Activated CD4-positive, CD25-positive, alpha-beta regulatory T cell (primary cell): Measurements from ENCODE around the gene RNF166.
A peak's percentile ranks its signal among the peaks of the same experiment; 100 is the strongest.
"Not testable (repeated sequence)": the region's sequence is repeated elsewhere in the genome, so short reads cannot be mapped to it uniquely, and the experiment has no call there.

Experiments
- DNase-seq, 4 experiments: peaks; one replicate each; lab custom pipeline; 2025; lab: John Stamatoyannopoulos, UW

RNF166 gene

DNA sequence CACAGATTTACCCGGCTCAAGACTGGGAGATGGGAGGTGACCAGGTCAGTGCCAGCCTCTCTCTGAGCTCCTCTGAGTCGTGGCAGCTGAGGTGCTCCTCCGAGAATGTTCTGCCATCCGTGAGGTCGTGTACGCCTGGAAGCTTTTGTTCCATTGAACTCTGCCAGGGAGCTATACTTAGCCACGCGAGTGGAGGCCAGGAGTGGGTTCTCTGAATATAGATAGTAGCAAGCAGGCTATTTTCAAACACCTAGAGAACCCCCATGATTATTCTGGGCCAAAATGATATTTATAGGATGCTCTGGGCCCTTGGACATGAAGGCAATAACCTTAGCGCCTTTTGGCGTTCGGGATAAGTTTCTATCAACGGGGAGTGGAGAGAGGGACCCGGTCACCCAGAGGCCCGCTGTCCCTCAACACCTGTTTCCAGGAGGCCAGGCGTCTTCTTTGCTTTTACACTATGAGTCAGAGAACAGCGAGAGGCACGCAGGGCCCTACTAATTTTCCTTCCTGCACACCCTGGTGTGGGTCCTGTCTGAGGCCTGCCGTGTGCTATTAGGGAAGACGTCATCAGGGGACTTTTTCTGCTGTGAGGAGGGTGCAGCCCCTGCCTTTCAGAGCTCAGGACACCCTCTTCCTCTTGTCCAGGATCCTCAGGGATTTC lies 32.4 kb downstream of the RNF166 start:
- no peak for DNase-seq

DNA sequence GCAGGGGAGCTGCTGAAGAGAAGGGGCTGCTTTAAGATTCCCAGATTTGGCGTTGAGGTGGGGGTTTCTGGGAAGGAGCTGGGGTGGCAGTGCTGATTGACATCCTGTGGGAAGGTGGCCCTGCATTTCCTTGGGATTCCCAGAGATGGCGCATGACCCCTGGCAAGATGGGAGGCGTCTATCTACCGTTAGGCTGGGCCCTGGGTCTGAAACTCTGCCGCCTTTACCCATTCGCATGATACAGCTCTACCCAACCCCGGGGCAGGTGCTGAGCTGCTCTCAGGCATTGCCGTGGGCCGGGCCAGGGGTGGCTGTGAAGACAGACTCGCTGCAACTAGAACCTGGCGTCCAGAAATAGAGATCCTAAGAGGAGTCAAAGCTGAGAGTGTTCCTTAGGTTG lies 33.4 kb downstream of the RNF166 start:
- DNase-seq, result no peak

DNA sequence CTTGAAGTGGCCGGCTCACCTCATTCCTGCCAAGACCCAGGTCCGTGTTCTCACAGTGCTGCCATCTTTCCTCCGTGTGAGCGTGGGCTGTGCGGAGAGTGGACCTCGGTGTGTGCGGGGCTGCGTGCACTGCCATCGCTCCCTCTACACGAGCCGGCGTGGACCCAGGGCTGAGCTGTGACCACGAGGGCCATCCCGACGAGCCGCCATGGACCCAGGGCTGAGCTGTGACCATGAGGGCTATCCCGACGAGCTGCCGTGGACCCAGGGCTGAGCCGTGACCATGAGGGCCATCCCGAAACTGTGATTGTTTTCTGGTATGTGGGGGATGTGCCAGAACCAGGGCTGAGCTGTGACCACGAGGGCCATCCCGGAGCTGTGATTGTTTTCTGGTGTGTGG lies 34.4 kb downstream of the RNF166 start:
- no peak for DNase-seq

DNA sequence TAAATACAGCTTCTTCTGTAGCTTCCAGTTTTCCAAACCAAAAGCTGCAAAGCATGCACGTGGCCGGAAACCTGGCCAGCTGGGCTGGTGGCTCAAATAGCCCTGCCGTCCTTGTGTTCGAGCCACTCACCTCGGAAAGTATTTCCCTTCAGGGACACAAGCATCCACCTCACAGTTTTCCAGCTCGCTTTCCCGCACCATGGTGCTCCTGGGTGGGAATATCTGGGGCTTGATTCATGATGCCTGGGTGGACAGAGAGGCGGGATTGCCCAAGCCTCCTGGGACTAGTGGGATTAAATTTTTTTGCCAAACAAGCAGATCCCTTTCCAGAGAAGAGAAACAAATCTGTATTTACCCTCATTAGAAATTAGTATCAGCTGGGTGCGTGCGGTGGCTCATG lies 36.2 kb downstream of the RNF166 start:
- no peak for DNase-seq

GRCh38 chr16:88669493-88669892 lies 36.7 kb downstream of the RNF166 start:
- DNase-seq, result not testable (repeated sequence)

DNA sequence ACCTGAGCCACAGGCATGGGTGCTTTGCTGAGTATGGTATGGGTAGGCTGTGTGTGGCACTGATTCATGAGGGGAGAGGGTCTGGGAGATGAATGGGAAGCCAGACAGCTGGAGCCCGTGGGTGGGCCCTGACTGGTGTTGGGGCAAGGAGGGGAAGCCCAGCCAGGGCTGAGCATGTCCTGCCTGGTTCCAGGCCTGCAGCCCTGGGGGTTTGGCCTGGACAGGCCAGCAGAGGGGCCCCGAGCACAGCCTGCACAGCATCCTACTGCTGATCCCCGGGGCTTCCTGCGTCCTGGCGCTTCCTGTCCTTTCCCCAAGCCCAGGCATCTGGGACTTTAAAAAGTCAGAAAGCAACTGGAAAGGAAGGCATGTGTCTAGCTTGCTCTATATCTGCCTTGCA lies 38.7 kb downstream of the RNF166 start:
- DNase-seq, result no peak

DNA sequence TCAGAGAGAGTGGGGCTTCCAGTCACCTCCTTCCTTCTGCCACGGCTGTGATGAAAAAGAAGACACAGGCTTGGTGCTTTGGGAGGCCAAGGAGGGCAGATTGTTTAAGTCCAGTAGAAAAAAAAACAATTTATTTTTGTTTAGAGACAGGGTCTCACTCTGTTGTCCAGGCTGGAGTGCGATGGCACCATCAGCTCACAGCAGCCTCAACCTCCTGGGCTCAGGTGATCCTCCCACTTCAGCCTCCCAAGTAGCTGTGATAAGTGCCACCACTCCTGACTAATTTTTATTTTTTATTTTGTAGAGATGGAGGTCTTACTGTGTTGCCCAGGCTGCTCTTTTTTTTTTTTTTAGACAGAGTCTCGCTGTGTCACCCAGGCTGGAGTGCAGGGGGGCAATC lies 40.6 kb downstream of the RNF166 start:
- no peak for DNase-seq

- no peak for DNase-seq
Observed at GRCh38 chr16:88665148-88665547, 41.1 kb downstream of the RNF166 start.

- DNase-seq, result peak; percentile 87 to 94 (median 91)
Observed at GRCh38 chr16:88662843-88663606, 43.2 kb downstream of the RNF166 start, which contains the start of gene MVD. Gene MVD (minus strand): TSS chr16:88663091. CDS start chr16:88663080, 11 bp downstream.

GRCh38 chr16:88662222-88662842 lies 43.9 kb downstream of the RNF166 start:
- DNase-seq, result no peak

- no peak for DNase-seq
Observed at GRCh38 chr16:88661468-88661867, 44.7 kb downstream of the RNF166 start.

DNA sequence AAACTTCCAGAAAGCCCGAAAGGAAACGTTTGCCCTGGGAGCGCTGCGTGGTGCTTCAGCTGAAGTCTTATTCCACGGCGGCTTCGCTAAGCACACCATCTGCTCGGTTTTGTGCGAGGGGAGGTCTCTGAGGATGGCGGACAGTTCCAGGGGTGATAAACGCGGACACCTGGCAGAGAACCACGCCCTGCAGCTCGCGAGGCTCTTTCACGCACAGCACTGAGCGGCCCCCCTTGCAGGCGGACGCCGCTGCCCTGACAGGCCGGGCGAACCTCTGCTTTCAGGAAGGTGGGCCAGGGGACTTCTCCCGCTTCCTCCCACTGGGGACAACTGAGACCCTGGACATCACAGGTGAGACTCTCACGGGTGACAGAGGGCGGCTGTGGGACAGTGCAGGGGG lies 47.0 kb downstream of the RNF166 start:
- DNase-seq, result no peak

DNA sequence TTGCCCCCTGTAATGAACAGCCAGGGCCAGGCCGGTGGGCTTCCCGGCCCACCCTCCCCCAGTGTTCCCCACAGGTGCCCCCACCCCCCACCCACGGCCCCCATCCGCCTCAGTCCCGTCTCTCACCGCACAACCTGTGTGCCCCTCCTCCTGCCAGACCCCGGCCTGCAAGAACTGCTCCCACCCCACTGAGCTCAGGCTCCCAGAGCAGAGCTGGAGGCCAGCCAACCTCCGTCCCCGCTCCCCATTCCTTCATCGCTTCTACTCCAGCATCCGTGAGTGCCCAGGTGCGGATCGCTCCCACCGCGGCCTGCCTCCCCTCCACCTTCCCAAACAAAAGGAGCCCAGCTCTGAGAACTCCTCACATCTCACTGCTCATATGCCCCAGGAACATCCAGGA lies 47.5 kb downstream of the RNF166 start:
- DNase-seq, result no peak

DNA sequence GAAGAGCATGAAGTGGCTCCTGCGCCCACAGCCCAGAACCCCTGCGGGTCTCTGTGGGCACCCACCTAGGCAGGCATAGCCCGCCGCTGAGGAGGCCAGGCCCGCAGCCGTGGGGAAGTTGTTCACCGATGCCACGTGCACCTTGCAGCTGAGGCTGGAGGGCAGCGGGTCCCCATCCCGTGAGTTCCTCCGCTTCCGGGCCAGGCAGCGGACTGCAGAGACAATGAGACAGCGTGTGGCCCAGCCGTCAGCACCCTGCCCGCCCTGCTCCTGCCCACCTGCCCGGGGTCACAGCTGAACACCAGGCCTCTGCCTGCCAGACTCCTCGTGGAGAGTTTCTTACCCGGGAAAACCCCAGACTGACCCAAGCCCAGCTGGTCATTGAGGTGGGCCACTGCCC lies 48.8 kb downstream of the RNF166 start:
- DNase-seq, result no peak

DNA sequence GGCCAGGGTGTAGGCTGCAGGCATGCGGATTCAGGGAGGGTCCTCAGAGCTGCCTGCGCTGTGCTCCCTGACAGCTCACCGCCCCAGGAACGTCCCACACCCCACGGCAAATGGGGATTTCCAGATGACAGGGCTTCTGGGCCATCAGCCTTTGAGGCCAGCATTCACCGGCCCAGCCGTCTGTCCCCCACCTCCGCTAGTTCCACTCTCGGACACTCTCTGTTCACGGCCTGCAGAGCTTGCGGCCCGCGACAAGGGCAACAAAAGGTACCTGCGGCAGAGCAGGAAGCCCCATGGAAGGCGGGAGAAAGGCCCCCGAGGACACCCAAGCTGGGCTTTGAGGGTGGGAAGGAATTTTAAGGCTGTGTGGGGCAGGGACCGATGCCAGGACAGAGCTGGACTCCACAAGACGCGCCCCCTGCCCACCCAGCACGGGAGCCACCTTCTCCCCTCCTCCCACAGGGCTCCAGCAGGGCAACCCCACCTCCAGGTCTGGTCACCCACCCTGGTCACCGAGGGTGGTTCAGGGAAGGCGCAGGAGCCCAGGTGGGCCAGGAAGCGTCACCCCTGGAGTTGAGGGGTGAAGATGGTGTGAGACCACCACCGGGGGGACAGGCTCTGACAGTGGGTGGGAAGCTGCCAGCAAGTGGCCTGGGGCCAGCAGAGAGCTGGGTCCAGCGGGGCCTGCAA lies 49.8 kb downstream of the RNF166 start:
- DNase-seq, result no peak

DNA sequence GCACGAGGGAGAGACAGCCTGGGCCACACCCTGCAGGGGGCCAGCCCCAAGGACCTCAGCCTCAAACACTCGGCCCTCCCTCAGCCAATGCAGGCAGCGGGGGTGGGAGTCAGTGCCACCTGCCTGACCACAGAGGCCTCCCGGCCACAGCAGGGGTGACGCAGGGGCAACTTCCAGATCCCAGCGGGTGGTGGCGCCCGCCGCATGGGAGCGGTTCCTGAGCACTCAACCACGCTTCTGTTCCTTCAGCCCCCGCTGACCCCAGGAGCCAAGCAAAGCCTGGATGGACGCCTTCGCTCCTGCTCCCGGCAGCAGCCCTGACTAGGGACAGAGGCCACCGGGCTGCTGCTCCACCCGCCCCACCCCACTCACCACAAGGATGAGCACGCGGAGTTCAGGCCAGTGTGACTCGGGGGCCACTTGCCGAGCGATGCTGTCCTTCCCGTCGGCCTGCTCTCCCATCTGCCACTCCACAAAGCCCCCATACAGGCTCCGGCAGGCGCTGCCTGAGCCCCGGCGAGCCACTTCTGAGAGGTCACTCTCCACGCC lies 50.4 kb downstream of the RNF166 start:
- DNase-seq, result no peak

GRCh38 chr16:88655053-88655732 lies 51.0 kb downstream of the RNF166 start:
- DNase-seq, result no peak

- no peak for DNase-seq
Observed at GRCh38 chr16:88654363-88655052, 51.7 kb downstream of the RNF166 start.

GRCh38 chr16:88653596-88654362 lies 52.4 kb downstream of the RNF166 start:
- DNase-seq, result no peak

GRCh38 chr16:88653101-88653500 lies 53.1 kb downstream of the RNF166 start:
- DNase-seq, result no peak

DNA sequence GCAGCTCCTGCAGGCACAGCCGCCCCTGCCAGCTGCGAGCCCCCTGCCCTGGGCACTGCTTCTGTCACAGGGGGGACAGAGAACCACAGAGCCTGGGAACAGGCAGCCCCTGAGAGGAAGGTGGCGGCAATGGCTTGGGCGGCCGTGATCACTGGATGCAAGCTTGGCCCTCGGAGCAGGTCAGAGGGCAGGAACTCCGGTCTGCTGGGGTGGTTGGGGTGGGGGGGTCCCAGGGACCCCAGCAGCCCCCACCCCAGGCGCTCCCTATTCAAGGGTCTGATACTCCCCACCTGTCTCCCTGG lies 53.5 kb downstream of the RNF166 start:
- no peak for DNase-seq
